ENCODE results near the gene WNT7A.

WNT7A gene

DNA sequence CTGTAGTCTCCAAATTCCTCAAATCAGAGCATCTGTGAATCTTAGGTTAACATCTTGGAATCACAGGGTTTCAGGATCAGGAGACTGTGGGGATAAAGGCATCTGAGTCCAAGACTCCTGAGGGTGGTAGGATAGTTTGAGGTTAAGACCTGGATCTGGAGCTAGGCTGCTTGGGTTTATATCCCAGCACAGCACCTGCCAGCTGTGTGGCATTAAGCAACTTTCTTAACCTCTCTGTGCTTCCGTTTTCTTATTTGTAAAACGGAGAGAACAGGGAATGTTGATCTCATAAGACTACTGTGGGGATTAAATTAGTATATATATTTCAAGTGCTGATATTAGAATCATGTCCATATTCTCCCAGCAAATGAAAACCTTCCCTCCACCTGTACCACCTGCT, 33.6 kb downstream of the WNT7A start:
- DNase-seq (ENCODE audit: low read depth in 2 of 2): no peak

DNA sequence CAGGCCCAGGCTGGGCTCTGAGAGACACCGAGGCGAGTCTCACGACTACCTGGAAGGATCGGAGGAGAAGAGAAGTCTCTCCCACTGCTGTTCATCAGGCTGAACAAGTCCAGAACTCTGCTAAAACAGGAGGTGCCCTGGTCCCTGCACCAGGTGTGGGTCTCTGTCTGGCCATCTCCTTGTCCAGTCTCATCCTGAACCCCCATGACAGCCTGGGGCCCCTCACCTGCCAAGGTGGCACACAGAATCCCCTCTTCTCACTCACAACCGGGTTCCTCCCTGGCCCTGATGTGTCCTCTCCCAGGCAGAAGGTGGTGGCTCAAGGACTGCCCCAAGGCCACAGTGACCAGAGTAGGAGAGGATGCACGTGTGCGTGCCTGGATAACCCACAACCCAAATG, 34.1 kb downstream of the WNT7A start:
- no peak for DNase-seq (ENCODE audit: low read depth in 2 of 2)

DNA sequence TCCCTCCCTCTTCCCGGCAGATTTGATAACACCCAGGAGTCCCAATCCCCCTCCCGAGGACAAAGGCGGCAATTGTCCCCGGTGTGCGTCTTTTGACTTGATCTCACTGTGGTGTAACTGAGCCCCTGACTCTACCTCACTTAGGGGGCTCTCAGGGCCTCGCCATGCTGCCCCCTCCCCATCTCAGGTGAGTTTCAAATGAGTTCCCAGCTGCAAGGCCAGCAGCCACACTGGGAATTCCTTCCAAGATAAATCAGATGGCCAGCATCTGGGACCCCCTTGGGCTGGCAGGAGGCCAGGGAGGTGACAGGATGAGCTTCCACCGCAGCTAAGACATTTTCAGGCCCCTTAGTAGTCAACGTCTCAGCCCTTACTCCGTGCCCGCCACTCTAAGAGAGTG, 35.0 kb downstream of the WNT7A start:
- DNase-seq (ENCODE audit: low read depth in 2 of 2): no peak

DNA sequence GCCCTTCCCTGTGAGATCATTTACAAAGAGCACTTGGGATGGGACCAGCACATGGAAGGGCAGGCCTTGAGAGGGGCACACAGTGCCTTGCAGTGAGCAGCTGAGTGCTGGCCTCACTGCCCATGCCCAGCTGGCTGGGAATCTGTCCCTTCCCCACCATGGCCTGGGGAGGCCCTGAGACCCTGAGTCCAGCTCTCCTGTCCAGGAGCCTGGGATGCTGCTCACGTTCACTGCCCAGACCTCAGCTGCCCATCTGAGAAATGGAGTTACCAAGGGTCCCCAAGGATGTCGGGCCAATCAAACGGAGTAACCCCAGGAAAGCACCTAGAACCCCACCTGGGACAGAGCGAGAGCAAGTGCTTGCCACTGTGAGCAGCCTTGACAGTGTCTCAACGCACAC, 35.6 kb downstream of the WNT7A start:
- no peak for DNase-seq (ENCODE audit: low read depth in 2 of 2)

DNA sequence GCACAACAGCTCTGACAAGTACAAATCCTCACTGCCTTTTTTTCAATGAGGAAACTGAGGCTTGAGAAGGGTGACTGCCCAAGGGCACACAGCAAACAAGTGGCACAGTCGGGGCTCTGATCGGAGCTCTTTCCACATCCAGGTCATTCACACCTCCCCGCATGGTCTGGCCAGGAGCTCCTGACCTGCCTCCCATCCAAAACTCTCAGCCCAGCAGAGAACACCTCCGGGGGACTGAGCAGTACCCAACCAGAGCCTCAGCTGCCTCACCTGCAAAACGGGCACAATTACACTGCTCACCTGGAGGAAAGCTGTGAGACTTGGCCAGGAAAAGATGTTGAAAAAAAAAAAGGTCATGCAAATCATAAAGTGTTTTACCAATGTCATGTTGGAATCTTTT, 36.5 kb downstream of the WNT7A start:
- no peak for DNase-seq (ENCODE audit: low read depth in 2 of 2)

DNA sequence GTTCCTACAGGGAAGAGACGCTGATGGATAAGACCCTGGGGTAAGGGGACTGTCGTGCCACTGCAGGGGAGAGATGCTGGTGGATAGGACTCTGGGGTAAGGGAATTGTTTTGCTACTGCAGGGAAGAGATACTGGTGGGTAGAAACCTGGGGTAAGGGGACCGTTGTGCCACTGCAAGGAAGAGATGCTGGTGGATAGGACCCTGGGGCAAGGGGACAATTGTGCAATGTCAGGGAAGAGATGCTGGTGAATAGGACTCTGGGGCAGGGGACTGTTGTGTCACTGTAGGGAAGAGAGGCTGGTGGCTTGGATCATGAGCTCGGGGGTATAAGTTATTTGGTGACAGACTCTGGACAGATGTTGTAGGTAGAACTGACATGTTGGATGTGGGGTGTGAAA, 37.6 kb downstream of the WNT7A start:
- no peak for DNase-seq (ENCODE audit: low read depth in 2 of 2)

DNA sequence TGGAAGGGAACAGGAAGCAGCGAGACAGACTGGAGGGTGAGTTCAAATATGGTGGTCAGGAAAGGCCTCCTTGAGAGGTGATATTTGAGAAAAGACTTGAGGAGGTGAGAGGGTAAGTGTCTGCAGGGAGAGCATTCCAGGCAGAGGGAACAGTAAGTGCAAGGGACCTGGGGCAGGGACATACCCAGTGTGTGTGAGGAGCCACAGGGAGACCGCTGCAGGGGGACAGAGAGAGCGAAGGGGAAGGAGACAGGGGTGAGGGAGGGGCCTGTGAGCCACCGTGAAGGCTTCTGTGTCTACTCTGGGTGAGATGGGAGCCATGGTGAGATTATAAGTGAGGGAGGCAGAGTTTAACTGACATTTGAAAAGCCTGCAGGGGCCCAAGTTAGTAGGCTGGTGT, 38.0 kb downstream of the WNT7A start:
- DNase-seq (ENCODE audit: low read depth in 2 of 2): no peak

DNA sequence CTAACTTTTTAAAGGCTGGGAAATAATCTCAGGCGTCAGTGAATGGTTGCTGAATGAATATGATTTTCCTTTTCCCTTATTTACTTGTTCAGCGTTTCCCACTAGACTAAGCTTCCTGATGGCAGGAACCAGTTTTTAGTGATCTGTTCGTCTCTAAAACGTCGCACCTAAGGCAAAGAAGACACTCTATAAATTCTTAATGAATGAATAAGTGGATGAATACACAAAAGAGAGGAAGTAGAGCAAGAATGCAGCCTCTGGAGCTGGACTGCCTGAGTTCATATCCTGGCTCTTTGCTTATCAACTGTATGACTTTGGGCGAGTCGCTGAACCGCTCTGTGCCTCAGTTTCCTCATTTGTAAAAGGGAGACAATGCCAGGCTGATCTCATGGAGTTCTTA, 38.7 kb downstream of the WNT7A start:
- DNase-seq (ENCODE audit: low read depth in 2 of 2): no peak

DNA sequence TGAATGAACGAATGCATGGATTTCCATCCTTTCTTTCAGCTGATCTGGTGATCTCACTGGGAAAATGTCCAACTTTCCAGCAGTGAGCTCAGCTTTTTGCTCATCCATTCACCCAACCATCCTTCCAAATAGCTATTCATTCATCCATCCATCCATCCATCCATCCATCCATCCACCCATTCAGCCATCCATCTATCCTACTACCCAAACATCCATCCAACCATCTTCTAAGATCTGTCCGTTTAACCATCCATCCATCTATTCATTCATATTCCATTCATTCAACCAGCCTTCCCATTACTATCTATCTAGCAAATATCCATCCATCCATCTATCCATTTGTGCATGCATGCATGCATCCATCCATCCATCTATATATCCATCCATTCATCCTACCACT, 39.4 kb downstream of the WNT7A start:
- no peak for DNase-seq (ENCODE audit: low read depth in 2 of 2)

DNA sequence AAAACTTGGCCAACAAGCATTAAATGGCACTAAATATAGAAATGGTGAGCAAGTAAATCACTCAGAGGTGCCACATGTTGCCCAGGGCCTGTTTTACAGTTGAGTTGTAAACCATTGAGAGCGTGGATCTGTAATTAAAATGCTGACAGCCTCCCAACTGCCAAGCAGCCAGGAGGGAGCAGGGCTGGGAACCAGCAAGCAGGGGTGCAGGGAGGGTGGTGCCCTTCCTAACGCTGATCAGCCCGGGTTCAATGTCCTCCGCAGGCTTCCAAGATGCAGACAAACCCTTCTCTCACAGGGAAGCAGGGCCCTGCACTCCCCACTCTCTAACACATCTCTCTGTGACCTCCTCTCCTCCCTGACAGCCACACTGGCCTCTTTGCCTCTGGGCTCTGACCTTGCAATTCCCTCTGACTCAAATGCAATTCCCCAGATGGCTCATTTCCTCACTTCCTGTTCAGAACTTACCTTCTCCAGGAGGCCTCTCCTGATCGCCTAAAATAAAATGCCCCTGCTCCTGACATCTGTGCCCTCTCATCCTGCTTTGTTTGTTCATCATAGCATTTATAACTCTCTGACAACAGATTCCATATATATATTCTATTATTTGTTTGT, 40.0 kb downstream of the WNT7A start:
- no peak for DNase-seq (ENCODE audit: low read depth in 2 of 2)

DNA sequence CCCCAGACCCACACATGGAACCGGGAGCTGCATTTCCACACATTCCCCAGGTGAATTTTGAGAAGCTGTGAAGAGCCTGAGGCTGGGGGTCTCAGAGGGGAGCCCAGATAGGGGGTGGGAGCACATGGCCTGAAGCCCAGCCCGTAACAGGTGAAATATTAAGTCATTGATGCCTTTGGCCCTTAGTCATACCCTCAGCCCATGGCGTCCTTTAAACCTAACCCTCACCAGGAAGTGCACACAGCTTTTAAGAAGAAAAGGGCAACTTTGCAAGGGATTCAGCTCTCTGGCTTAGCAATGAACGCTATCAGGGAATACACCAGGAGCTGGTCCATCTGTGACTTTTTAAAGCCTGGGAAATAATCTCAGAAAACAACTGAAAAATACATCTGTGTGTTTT, 40.6 kb downstream of the WNT7A start:
- DNase-seq (ENCODE audit: low read depth in 2 of 2): no peak

DNA sequence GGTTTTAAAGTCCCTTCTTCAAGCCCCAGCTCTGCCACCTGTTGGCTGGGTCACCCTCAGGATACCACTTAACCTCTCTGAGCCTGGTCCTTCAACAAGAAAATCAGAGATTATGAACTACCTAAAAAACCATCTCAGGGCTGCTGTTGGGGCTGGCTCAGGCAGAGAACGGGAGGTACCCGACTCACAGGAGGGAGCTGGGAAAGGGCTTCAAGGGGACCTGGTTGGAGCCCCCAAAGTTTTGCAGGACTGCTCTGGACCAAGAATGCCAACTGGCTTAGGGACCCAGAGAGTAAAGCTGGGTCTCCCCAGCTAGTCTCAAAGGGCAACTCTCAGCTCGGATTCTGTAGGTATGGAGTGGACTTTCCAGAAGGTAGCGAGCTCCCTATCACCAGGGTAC, 41.5 kb downstream of the WNT7A start:
- DNase-seq (ENCODE audit: low read depth in 2 of 2): no peak

DNA sequence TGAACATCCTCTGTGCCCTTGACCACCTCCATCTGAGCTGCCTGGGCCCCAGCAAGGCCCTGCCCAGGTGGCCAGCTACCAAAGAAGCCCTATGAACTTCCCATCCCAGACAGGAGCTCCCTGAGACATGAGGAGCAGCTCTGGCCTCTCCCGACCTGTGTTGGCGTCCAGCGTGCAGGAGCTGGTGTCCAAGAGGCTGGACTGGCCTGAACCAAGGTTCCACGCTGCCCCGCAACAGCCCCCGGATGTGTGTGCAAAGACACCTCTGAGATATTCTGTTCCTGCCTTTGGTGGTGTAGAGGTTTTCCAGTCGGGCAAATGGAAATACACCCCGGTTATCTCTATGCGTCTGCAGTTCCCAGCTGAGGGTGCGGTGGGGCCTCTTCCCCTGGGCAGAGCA, 42.1 kb downstream of the WNT7A start:
- DNase-seq (ENCODE audit: low read depth in 2 of 2): no peak

DNA sequence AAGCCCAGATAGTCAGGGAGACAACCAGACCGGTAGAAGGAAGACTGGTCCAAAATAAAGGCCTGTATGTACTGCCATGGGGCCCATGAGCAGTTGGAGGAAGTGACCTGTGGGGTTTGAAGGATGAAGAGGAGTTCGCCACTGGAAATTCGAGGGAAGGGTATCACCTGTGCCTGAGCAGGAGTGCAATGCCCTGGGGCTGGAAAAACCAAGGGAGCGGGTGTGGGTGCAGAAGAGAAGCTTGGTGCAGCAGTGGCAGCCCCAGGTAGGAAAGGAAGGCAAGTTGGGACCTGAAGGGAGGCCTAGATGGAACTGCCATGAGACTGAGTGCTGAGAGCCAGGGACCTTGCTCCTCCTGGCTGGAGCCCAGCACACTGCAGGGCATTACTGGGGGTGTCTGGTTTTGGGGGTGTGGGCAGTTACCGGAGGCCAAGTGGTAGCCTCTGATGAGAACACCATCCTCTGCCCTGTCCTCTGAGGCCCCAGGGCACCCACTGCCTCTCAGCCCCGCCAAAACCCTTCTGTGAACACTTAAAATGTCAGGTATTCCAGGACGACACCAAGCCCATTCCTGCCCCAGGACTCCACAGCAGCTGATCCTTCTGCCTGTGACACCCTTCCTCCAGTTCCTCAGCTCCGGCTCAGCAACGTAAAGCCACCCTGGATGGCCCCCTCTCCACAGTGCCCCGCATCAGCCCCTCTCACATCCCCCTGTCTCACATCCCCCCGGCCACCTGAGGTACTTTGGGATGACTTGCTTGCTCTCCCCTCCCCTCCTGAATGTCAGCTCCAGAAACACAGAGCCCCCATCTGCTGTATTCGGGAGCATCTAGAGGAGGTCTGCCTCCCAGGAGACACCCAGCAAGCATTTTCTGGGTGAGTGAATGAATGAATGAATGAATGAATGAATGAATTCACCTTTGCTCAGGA, 42.9 kb downstream of the WNT7A start:
- DNase-seq (ENCODE audit: low read depth in 2 of 2): no peak

DNA sequence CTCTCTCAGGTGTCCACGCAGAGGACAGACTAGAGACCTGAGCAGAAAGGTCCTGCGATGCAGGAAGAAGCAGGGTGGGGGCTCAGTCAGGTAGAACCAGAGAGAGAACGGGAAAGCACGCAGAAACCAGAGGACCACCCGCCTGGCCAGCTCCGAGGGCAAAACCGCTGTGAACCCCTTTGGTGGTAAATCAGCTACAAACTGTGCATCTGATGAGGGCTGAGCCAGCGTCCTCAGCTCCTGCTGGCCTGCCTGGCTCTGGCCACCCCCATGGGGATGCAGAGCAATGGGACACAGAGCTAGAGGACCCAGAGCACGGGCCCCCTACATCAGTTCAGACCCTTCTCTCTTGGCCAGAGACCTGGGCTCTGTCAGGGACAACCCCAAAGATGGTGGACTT, 44.6 kb downstream of the WNT7A start:
- no peak for DNase-seq (ENCODE audit: low read depth in 2 of 2)

DNA sequence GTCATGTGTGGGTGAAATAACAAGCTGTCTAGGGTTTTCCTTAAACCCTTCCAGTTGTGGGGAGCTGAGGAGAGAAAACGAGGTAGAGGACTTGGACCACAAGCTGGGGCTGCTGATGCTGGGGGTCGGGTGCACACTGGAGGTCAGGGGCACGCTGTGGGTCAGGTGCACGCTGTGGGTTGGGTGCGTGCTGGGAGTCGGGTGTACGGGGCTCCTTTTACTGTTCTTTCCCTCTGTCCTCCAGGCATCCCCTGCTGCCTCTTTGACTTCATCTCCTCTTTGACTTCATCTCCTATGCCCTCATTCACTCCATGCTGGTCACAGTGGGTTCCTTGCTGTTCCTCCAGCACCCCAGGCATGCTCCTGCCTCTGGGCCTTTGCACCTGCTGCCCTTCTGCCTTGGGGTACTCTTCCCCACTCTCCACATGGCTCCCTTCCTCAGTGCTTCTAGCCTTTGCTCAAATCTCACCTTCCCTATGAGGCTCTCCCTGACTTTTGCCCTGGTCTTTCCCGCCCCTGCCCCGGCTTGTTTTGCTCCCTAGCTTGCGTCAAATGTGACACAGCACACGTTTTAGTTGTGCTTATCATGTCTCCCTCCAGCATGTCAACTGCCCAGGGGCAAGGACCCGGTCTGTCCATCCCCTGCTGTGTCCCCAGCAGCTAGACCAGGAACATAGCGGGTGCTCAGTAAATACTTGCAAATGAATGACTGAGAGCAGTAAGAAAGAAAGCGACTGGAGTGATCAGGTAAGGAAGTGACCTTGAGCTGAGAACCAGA, 45.4 kb downstream of the WNT7A start:
- no peak for DNase-seq (ENCODE audit: low read depth in 2 of 2)

DNA sequence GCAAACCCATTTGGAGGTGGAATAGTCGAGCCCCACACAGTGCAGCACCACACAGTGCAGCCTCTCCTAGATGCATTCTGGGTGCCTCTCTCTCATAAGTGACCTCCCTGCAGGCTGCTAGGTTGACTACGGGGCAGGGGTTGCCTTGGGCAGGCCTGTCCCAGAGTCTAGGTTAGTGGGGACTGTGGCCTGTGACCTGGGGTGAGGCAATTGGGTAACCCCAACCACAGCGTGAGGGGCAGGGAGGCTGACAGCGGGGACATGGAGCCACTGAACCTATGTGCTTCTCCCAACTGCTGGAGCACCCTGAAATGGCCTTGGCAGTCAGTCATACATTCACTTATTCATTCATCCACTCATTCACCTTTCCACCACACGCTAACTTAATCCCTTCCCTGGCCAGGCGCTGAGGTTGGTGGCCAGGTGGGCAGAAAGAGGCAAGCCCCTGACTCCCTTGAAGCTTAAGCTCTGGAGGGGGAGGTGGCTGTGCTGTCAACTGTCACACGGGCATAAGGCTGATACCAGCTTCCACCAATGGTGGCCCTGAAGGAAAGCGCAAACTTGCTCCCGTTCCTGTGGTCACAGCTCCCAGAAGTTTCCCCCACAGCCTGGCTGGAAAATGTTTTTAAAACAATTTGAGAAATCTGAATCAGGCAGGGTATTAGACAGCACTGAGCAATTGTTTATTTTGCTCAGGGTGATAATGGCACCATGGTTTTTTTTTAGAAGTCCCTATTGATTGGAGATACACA, 46.2 kb downstream of the WNT7A start:
- no peak for DNase-seq (ENCODE audit: low read depth in 2 of 2)

DNA sequence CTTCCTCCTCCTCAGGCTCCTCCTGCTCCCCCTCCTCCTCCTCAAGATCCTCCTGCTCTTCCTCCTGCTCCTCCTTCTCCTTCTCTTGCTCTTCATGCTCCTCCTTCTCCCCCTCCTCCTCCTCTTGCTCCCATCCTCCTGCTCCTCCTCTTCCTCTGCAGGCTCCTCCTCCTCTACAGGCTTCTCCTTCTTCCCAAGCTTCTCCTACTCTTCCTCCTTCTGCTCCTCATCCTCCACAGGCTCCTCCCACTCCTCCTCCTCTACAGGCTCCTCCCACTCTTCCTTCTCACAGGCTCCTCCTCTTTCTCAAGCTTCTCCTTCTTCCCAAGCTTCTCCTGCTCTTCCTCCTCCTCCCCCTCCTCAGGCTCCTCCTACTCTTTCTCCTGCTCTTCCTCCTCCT, 47.7 kb downstream of the WNT7A start:
- no peak for DNase-seq (ENCODE audit: low read depth in 2 of 2)

DNA sequence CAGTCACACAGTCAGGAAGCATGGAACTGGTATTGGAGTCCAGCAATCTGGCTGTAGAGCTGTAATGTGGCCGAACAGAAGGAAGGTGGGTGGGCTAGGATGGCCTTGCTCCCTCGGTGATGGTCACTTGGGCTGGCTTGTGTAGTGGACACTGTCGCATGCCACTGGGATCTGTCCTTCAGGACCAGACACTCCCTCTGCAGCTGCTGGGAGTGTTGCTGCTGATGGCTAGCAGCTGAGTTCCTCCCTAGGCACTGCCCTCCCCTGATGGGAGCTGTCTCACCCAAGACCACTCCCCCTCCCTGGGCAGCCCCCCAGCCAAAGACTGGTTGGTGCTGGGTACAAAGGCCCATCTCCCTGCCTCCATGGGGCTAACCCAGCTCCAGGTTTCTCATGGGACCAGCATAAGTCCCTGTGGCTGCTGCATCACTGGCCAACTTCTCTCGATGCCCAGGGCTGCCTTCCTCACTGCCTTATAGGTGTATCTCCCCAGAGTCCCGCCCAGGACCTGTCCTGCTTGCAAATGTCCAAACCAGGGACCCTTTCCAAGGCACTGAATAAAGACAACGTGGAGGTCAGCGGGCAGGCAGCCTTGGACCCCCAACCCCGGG, 48.4 kb downstream of the WNT7A start:
- no peak for DNase-seq (ENCODE audit: low read depth in 2 of 2)

DNA sequence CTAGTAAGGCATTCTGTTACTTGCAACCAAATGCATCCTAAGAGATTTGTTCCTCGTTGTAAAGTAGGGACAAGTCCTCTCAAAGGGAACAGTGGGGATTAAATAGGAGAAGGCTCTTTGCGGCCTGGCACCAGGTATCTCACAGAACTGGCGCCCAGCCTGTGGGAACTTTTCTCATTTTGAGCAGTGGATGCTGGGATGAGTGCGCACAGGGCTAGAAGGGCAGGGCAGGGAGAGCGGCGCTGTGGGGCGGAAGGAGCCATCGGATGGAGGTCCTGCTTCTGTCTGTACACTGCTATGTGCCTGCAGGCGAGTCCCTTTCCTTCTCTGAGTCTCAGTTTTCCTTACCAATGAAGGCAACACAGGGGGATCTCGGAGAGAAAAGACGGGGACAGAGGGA, 50.6 kb downstream of the WNT7A start:
- no peak for DNase-seq (ENCODE audit: low read depth in 2 of 2)

DNA sequence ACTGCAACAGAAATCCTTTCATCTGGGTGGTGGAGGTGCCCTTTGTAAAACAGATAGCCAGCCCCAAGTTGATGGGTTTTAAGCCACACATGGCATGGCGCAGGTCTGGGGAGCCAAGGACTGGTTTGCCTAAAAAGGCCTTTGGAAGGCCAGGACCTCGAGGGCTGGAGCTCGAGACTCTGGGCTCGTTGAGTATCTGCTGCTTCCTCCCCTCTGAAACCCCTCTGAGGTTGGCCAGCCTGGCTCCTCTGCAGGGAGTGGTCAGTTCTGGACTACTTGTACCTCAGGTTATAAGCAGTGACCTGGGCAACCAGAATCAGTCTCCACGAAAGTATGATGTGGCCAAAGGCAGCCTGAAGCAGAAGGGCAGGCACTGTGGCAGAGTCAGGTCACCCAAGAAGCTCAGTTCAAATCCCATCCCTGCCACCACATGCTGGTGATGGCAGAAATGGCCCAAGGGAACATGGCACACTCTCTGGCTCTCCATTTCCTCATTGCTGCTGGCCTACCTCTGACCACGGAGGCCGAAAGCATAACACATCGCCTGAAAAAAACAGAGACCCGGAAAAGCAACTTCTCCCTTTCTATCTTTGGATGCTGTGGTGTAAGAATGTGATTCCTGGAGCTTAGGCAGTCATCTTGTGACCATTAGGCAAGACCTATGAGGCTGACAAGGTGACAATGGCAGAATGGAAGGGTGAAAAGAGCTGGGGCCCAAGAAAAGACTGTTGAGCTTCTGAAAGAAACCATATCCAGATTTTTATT, 51.2 kb downstream of the WNT7A start:
- no peak for DNase-seq (ENCODE audit: low read depth in 2 of 2)

All from stimulated activated CD4-positive, alpha-beta T cell treated with anti-CD3 and anti-CD28 coated beads, Interleukin-1b, Interleukin-23, amount 100 ng/mL, for 1 hour (primary cell).